SK-N-SH treated with all-trans-retinoic acid at 6 μM for 48 hours (cell line): Measurements from ENCODE around the gene GALT.

Experiments used
- ATAC-seq: fragments of 200-7000 bp; cut with Tn5 transposase; 3 replicates; pipeline ENCODE4 v1.9.1; 2020; ENCODE audit warnings: mild to moderate bottlenecking, moderate library complexity
- ARNTL ChIP-seq: fragments of 450-650 bp; formaldehyde crosslinking; IDR thresholded peaks from 2 replicates; pipeline ENCODE4 v1.5.0; 2020; ENCODE audit warnings: low read depth, mild to moderate bottlenecking, moderate library complexity, borderline replicate concordance
- BACH2 ChIP-seq: fragments of 250-450 bp; sonication (Bioruptor Pico); IDR thresholded peaks from 2 replicates; pipeline ENCODE4 v1.9.0; 2021; ENCODE audit warnings: mild to moderate bottlenecking, borderline replicate concordance
- CREB5 ChIP-seq: fragments of 250-450 bp; sonication (Bioruptor Pico); IDR thresholded peaks from 2 replicates; pipeline ENCODE4 v1.5.1; 2020; ENCODE audit warnings: low read depth, mild to moderate bottlenecking, moderate library complexity
- CSRNP3 ChIP-seq: fragments of 250-450 bp; sonication (Bioruptor Pico); IDR thresholded peaks from 2 replicates; pipeline ENCODE4 v1.5.1; 2021; ENCODE audit warnings: mild to moderate bottlenecking, moderate library complexity
- ESRRG ChIP-seq: fragments of 250-450 bp; sonication (Bioruptor Pico); IDR thresholded peaks from 2 replicates; pipeline ENCODE4 v1.6.1; 2021; ENCODE audit warnings: mild to moderate bottlenecking
- OSR1 ChIP-seq: fragments of 250-450 bp; sonication (Bioruptor Pico); IDR thresholded peaks from 2 replicates; pipeline ENCODE4 v1.8.0; 2022; ENCODE audit warnings: moderate library complexity, mild to moderate bottlenecking, inconsistent platforms
- PATZ1 ChIP-seq: fragments of 250-450 bp; sonication (Bioruptor Pico); IDR thresholded peaks from 2 replicates; pipeline ENCODE4 v1.8.0; 2020; ENCODE audit warnings: mild to moderate bottlenecking, moderate library complexity, borderline replicate concordance
- POU6F1 ChIP-seq: fragments of 250-450 bp; sonication (Bioruptor Pico); IDR thresholded peaks from 2 replicates; pipeline ENCODE4 v1.8.0; 2021; ENCODE audit warnings: low read depth, mild to moderate bottlenecking, moderate library complexity, borderline replicate concordance
- PPARA ChIP-seq: fragments of 250-450 bp; sonication (Bioruptor Pico); IDR thresholded peaks from 2 replicates; pipeline ENCODE4 v1.5.0; 2020; ENCODE audit warnings: mild to moderate bottlenecking, borderline replicate concordance
- RARB ChIP-seq: fragments of 250-450 bp; sonication (Bioruptor Pico); IDR thresholded peaks from 2 replicates; pipeline ENCODE4 v1.8.0; 2021; ENCODE audit warnings: mild to moderate bottlenecking, moderate library complexity
- TCF4 ChIP-seq: fragments of 250-450 bp; sonication (Bioruptor Pico); IDR thresholded peaks from 2 replicates; pipeline ENCODE4 v1.8.0; 2021; ENCODE audit warnings: mild to moderate bottlenecking, moderate library complexity, borderline replicate concordance
- TOX ChIP-seq: fragments of 250-450 bp; sonication (Bioruptor Pico); IDR thresholded peaks from 2 replicates; pipeline ENCODE4 v1.8.0; 2021; ENCODE audit warnings: mild to moderate bottlenecking, moderate library complexity, borderline replicate concordance
- TSHZ2 ChIP-seq: fragments of 250-450 bp; sonication (Bioruptor Pico); IDR thresholded peaks from 2 replicates; pipeline ENCODE4 v1.5.0; 2020; ENCODE audit warnings: mild to moderate bottlenecking, moderate library complexity
- ZC3H10 ChIP-seq: fragments of 250-450 bp; sonication (Bioruptor Pico); IDR thresholded peaks from 2 replicates; pipeline ENCODE4 v1.5.1; 2021; ENCODE audit warnings: mild to moderate bottlenecking, moderate library complexity
- ZFP30 ChIP-seq: fragments of 450-650 bp; formaldehyde crosslinking; IDR thresholded peaks from 2 replicates; pipeline ENCODE4 v1.5.0; 2022; ENCODE audit warnings: mild to moderate bottlenecking, moderate library complexity
- ZNF70 ChIP-seq: fragments of 450-650 bp; formaldehyde crosslinking; IDR thresholded peaks from 2 replicates; pipeline ENCODE4 v1.5.0; 2020; ENCODE audit warnings: mild to moderate bottlenecking, moderate library complexity
- ZNF8 ChIP-seq: fragments of 450-650 bp; formaldehyde crosslinking; IDR thresholded peaks from 2 replicates; pipeline ENCODE4 v1.5.0; 2020; ENCODE audit warnings: mild to moderate bottlenecking, moderate library complexity

The GALT gene

GRCh38 chr9:34675048-34675714, 28.7 kb downstream of the GALT start (continued):
- no peak for TF ChIP-seq POU6F1
- TF ChIP-seq, all 23 proteins: peak for 0

GRCh38 chr9:34675869-34676268, 29.4 kb downstream of the GALT start:
- no peak for ATAC-seq
- TF ChIP-seq TSHZ2 (no peak), POU6F1 (no peak), CSRNP3 (no peak)
- TF ChIP-seq, all 23 proteins: peak for 0

GRCh38 chr9:34684145-34684544, 37.7 kb downstream of the GALT start:
- TF ChIP-seq PATZ1 (CRISPR knock-in tag) (no peak), ESRRG (CRISPR knock-in tag) (no peak), ARNTL (no peak), TCF4 (CRISPR knock-in tag) (no peak), ZNF8 (CRISPR knock-in tag) (no peak), OSR1 (CRISPR knock-in tag) (no peak), CSRNP3 (no peak), POU6F1 (no peak), ZNF70 (CRISPR knock-in tag) (no peak), PPARA (CRISPR knock-in tag) (no peak), ZC3H10 (CRISPR knock-in tag) (no peak), TOX (CRISPR knock-in tag) (no peak), ZFP30 (CRISPR knock-in tag) (no peak), TSHZ2 (no peak), CREB5 (CRISPR knock-in tag) (no peak), BACH2 (CRISPR knock-in tag) (no peak), RARB (CRISPR knock-in tag) (no peak)

More at GRCh38 chr9:34684145-34684544, 37.7 kb downstream of the GALT start:
- no peak for ATAC-seq
